MCF 10A (cell line): ENCODE data around the gene AMZ1. TPM values are rescaled to one million over a fixed set of nuclear protein-coding genes. Genes with fewer than 3 reads are reported as not detected.
"Not testable (repeated sequence)": the region's sequence is repeated elsewhere in the genome, so short reads cannot be mapped to it uniquely, and the experiment has no call there.

ENCODE experiments used
- BruUV-seq: library from RNA; stranded (reverse); fragments of 400-500 nt; replicated peaks from 2 replicates; lab custom pipeline; 2021; lab: Mats Ljungman, UMichigan
- CTCF ChIA-PET: fragments of 300-600 bp; sonication (Branson Sonifier 250); formaldehyde crosslinking; extraction: SDS; loops from one replicate; lab custom pipeline; 2021; ENCODE audit warnings: antibody characterized with exemption, inconsistent platforms; lab: Yijun Ruan, JAX
- POLR2A ChIA-PET: fragments of 300-600, 350-650 bp; sonication (Branson Sonifier 250); formaldehyde crosslinking; extraction: SDS; loops from one replicate; lab custom pipeline; 2020; ENCODE audit warnings: antibody characterized with exemption, inconsistent platforms; lab: Yijun Ruan, JAX
- DNase-seq: peaks from one replicate; pipeline ENCODE4 v3.0.0-alpha.2; 2018; ENCODE audit not compliant: unreplicated experiment
- H3K27ac Mint-ChIP-seq: one replicate; pipeline ENCODE4 v1.8.0; 2022; ENCODE audit warnings: mild to moderate bottlenecking, low read depth, mixed read lengths; ENCODE audit not compliant: unreplicated experiment
- H3K27me3 Mint-ChIP-seq: one replicate; pipeline ENCODE4 v1.8.0; 2022; ENCODE audit warnings: mixed read lengths; ENCODE audit not compliant: insufficient read depth, unreplicated experiment
- H3K36me3 Mint-ChIP-seq: one replicate; pipeline ENCODE4 v1.8.0; 2022; ENCODE audit warnings: mild to moderate bottlenecking, moderate library complexity, mixed read lengths; ENCODE audit not compliant: insufficient read depth, unreplicated experiment
- H3K4me1 Mint-ChIP-seq: one replicate; pipeline ENCODE4 v1.8.0; 2022; ENCODE audit warnings: mixed read lengths; ENCODE audit not compliant: insufficient read depth, unreplicated experiment
- H3K4me3 Mint-ChIP-seq: one replicate; pipeline ENCODE4 v1.8.0; 2022; ENCODE audit warnings: mild to moderate bottlenecking, moderate library complexity, mixed read lengths; ENCODE audit not compliant: unreplicated experiment
- H3K9me3 Mint-ChIP-seq: one replicate; pipeline ENCODE4 v1.8.0; 2022; ENCODE audit warnings: mixed read lengths; ENCODE audit not compliant: unreplicated experiment
- intact Hi-C: fragments of 100-400 bp; cut with micrococcal nuclease; formaldehyde crosslinking; loops from 2 replicates; pipeline ENCODE4 v1.14.1; 2022
- total RNA-seq: library from RNA; stranded (reverse); gene quantifications from 2 replicates; pipeline ENCODE4 v1.2.3, GENCODE V29; 2022
- TF ChIP-seq, protein P1 (sequence below): fragments of 200-600 bp; IDR thresholded peaks from one replicate; pipeline ENCODE4 v1.8.0; 2022; ENCODE audit warnings: antibody characterized with exemption, mild to moderate bottlenecking; ENCODE audit not compliant: unreplicated experiment

Gene AMZ1
- total RNA-seq, 1 experiment from 2014 or later, result not detected

DNA sequence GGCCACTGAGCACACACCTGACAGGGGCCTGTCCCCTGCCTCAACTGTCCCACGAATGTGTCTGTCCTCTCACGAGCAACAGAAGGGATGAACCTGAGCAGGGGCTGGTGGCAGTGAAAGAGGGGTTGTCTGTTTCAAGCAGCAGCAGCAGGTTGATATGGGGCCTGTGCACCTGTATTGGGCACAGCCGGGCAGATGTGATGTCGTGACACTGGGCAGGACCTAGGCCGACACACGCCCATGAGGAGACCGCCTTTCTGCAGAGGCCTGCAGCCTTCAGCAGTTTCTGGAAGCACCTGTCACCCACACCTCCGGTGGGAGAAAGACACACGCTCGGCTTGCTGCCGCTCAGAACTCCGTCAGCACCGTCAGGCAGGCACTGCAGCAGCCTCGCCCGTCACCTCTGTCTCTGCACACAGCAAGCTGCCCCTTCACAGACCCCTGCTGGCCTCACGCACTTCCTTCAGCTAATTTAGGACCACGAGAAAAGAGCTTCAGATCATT, 48.5 kb downstream of the AMZ1 start:
- H3K27ac Mint-ChIP-seq, result no peak overlapping the region
- CTCF ChIA-PET, result interaction anchor here (0.6 kb wide), 1 partner anchor 42 kb away, joined by 4 read pairs; no protein-coding TSS in a partner anchor
- TF ChIP-seq, protein P1, sequence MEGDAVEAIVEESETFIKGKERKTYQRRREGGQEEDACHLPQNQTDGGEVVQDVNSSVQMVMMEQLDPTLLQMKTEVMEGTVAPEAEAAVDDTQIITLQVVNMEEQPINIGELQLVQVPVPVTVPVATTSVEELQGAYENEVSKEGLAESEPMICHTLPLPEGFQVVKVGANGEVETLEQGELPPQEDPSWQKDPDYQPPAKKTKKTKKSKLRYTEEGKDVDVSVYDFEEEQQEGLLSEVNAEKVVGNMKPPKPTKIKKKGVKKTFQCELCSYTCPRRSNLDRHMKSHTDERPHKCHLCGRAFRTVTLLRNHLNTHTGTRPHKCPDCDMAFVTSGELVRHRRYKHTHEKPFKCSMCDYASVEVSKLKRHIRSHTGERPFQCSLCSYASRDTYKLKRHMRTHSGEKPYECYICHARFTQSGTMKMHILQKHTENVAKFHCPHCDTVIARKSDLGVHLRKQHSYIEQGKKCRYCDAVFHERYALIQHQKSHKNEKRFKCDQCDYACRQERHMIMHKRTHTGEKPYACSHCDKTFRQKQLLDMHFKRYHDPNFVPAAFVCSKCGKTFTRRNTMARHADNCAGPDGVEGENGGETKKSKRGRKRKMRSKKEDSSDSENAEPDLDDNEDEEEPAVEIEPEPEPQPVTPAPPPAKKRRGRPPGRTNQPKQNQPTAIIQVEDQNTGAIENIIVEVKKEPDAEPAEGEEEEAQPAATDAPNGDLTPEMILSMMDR, result no peak
- BruUV-seq, result no TSS peak
- H3K4me3 Mint-ChIP-seq, result no peak overlapping the region
- no peaks in the 10 kb centered on the region for H3K27me3 Mint-ChIP-seq
- DNase-seq, result no peak
- POLR2A ChIA-PET, result no interaction called here
- H3K36me3 Mint-ChIP-seq, result peaks cover 14% of the 10 kb centered on the region
- H3K9me3 Mint-ChIP-seq, result no peaks in the 10 kb centered on the region
- H3K4me1 Mint-ChIP-seq, result no peaks in the 10 kb centered on the region
- intact Hi-C loops, result no loop called here

DNA sequence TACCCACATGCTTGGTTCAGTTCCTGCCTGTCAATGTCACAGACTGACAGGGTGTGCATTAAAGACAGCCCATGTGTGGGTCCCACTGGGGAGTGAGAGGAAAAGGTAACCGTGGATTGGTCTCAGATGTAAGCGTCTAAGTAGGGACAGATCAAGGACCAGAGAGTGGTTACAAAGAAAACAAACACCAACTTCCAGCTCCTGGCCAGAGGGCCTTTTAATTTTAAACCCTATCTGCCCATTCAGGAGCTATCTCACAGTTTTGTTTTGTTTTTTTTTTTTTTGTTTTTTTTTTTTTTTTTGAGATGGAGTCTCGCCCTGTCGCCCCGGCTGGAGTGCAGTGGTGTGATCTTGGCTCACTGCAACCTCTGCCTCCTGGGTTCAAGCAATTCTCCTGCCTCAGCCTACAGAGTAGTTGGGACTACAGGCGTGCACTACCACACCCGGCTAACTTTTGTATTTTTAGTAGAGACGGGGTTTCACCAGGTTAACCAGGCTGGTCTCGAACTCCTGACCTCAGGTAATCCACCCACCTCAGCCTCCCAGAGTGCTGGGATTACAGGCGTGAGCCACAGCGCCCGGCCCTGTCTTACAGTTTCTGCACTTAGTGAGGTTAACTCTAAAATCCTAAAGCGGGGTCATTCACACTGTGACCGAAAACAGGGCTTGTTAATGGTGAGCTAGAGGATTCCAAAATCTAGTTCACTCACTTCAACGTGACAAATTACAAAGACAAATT, 49.2 kb downstream of the AMZ1 start:
- H3K9me3 Mint-ChIP-seq, H3K4me3 Mint-ChIP-seq, POLR2A ChIA-PET, BruUV-seq, H3K36me3 Mint-ChIP-seq, intact Hi-C loops, H3K27ac Mint-ChIP-seq, H3K4me1 Mint-ChIP-seq, H3K27me3 Mint-ChIP-seq, DNase-seq: not testable (repeated sequence)
- CTCF ChIA-PET, result interaction anchor here (0.6 kb wide), 2 partner anchors 32 to 41 kb away, joined by 3 to 4 read pairs; no protein-coding TSS in a partner anchor

DNA sequence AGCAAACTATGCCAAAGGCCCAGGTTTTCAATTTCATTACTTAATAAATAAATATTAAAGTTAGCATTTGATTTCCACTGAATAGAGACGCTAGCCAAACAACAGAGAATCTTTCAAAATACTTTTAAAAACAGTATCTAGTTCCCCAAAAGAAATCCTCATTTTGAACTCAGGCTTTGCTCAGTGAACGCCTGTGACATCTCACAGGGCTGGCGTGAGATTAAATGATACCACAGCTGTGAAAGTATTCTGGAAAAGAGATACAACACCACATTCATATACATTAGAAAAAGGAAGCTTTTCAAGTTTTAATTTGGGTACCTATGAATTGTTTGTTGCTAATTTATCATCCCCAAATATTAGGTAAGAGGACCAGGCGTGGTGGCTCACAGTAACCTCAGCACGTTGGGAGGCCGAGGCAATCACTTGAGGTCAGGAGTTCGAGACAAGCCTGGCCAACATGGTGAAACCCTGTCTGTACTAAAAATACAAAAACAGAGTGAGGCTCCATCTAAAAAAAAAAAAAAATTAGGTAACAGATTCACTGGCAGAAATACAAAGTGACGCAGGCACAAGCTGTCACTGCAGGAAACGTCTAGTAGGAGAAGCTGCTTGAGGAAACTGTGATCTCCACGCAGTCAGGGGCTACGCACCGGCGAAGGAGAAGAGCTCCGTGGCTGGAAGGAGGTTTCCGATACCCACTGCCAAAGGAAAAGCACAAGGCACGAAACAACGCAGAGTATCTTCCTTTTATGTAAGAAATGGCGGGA, 50.0 kb downstream of the AMZ1 start:
- ChIA-PET POLR2A (no interaction called here), CTCF (no interaction called here)
- DNase-seq, result no peak
- Mint-ChIP-seq H3K4me3 (no peak overlapping the region), H3K27ac (no peak overlapping the region), H3K4me1 (no peaks in the 10 kb centered on the region), H3K36me3 (peaks cover 6% of the 10 kb centered on the region), H3K9me3 (no peaks in the 10 kb centered on the region), H3K27me3 (no peaks in the 10 kb centered on the region)
- intact Hi-C loops, result no loop called here
- TF ChIP-seq, protein P1, result no peak
- BruUV-seq, result no TSS peak

DNA sequence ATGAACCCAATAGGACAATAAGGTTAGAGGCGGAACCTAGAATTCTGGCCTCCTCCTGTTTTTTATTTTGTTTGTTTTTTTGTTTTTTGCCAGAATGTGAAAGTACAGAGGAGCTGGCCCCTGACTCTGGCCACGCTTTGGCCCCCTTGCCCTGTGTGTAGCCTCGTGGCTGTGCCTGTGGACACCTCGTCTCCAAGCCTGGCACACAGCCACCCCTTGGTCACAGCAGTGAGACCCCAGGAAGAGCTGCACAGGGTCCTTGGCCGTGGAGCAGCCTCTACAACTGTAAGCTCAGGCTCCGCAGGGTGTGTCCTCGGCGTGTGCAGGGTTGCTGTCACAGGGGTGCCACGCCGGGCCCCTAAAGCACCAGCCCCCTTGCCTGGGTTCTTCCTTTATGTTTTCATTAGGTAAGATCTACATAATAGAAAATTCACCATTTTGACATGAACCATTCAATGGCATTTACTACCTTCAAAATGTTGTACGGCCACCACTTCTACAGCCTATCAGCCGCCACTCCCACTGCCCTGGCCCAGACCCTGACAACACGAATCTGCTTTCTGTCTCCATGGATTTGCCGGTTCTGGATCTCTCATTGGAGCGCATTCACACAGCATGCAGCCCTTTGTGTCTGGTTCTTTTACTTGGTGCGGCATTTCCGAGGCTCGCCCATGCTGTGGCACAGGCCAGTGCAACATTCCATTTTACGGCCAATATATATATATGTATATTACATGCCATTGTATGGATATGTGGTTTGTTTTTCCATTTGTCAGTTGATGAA, 51.0 kb downstream of the AMZ1 start:
- Mint-ChIP-seq H3K4me1 (no peaks in the 10 kb centered on the region), H3K27ac (no peak overlapping the region), H3K27me3 (no peaks in the 10 kb centered on the region), H3K36me3 (peaks cover 6% of the 10 kb centered on the region), H3K9me3 (no peaks in the 10 kb centered on the region), H3K4me3 (no peak overlapping the region)
- CTCF ChIA-PET, result interaction anchor here (1.6 kb wide), 1 partner anchor 10 kb away, joined by 3 read pairs; no protein-coding TSS in a partner anchor
- TF ChIP-seq, protein P1, result no peak
- POLR2A ChIA-PET, result no interaction called here
- intact Hi-C loops, result no loop called here
- BruUV-seq, result no TSS peak
- no peak for DNase-seq

DNA sequence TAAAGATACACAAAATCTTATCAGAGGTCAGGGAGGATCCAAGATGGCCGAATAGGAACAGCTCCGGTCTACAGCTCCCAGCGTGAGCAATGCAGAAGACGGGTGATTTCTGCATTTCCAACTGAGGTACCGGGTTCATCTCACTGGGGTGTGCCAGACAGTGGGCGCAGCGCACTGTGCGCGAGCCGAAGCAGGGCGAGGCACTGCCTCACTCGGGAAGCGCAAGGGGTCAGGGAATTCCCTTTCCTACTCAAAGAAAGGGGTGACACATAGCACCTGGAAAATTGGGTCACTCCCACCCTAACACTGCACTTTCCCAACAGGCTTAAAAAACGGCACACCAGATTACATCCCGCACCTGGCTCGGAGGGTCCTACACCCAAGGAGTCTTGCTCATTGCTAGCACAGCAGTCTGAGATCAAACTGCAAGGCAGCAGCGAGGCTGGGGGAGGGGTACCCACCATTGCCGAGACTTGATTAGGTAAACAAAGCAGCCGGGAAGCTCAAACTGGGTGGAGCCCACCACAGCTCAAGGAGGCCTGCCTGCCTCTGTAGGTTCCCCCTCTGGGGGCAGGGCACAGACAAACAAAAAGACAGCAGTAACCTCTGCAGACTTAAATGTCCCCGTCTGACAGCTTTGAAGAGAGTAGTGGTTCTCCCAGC, 55.7 kb downstream of the AMZ1 start:
- H3K27me3 Mint-ChIP-seq, H3K9me3 Mint-ChIP-seq, CTCF ChIA-PET, H3K4me3 Mint-ChIP-seq, POLR2A ChIA-PET, H3K27ac Mint-ChIP-seq, H3K36me3 Mint-ChIP-seq, intact Hi-C loops, DNase-seq, H3K4me1 Mint-ChIP-seq, BruUV-seq: not testable (repeated sequence)

DNA sequence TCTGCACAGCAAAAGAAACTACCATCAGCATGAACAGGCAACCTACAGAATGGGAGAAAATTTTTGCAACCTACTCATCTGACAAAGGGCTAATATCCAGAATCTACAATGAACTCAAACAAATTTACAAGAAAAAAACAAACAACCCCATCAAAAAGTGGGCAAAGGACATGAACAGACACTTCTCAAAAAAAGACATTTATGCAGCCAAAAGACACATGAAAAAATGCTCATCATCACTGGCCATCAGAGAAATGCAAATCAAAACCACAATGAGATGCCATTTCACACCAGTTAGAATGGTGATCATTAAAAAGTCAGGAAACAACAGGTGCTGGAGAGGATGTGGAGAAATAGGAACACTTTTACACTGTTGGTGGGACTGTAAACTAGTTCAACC, 60.7 kb downstream of the AMZ1 start:
- H3K27ac Mint-ChIP-seq, H3K9me3 Mint-ChIP-seq, DNase-seq, intact Hi-C loops, H3K4me3 Mint-ChIP-seq, CTCF ChIA-PET, H3K4me1 Mint-ChIP-seq, H3K27me3 Mint-ChIP-seq, POLR2A ChIA-PET, BruUV-seq, H3K36me3 Mint-ChIP-seq: not testable (repeated sequence)
